ENCODE data around the gene DTX1.

DTX1 gene
- total RNA-seq: 0.95 to 2.7 (median 1.8) reads per million in 9 experiments

DNA sequence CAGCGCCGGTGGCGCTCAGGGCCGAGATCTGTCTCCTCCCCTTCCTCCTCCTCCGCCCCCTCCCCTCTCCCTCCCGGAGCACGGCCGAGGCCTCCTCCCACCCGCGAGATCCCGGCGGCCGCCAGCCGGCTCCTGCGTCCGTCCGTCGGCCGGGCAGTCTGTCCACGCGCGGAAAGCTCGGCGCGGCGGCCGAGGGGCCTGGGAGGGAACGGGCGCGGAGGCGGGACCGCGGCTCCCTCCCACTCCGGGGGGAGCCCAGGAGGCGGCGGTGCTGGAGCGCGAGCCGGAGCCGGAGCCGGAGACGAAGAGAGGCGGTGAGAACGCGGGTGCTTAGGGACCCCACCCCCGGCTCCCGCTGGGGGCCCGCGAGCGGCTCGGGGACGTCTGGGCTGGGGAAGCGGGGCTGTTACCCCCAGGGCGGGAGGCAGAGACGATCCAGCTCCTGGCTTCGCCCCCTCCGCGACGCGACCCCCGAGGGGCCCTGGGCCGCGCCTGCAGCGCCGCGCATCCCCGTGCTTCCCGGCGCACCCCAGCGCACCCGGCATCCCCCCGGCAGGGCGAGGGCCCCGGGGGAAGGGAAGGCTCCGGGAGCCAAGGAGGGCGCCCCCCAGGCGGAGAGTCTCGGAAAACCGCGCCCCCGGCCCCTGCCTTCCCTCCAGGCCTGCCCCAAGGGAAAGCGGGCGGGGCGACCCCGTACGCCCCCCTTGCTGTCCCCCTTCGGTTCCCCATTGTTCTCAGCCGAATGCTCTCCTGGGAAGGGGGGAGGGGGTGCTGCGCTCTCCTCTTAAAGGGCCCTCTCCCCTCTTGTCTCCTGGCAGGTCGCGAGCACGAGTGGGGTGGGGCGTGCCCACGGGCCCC, at the start of gene DTX1:
TSS of gene DTX1 (plus strand) at position 100 of the 858 bp plus-strand sequence. CDS start 1,463 bp downstream, outside the sequence.
- H3K27me3 Mint-ChIP-seq: no peaks in the 10 kb centered on the region
- peaks cover 4 to 14% of the 10 kb centered on the region in 2 donors for H3K4me1 Mint-ChIP-seq (ENCODE audit: low read depth in 2 of 2)
- peak within 1 kb of the TSS in 1 of 2 donors; percentile 83 for H3K27ac Mint-ChIP-seq
- peaks cover 3% of the 10 kb centered on the region for H3K36me3 Mint-ChIP-seq (ENCODE audit: insufficient read depth)
- H3K9me3 Mint-ChIP-seq: no peaks in the 10 kb centered on the region
- H3K4me3 Mint-ChIP-seq: peak within 1 kb of the TSS; percentile 77 to 80
- DNase-seq (peak; percentile 19 to 36 (median 20)), ATAC-seq (replicated peaks) (peak; percentile 80)

DNA sequence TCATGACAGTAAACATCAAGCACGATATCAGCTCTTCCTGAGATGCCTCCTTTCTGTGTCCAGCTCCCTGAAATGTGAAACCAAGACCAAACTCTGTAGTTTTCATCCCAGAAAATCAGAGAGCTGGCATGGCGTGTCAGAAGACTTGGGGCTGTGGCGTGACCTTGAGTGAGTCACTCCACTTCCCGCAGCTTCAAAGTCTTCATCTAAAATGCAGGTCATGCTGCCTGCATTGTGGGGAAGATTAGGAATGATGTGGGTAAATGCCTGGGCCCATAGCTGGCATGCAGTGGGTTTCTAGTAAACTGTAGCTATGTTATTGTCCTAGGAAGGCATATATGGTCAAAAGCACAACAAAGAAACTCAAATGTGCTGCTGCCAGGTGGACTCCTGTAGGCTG, 49.4 kb upstream of the DTX1 start:
- DNase-seq: no peak

DNA sequence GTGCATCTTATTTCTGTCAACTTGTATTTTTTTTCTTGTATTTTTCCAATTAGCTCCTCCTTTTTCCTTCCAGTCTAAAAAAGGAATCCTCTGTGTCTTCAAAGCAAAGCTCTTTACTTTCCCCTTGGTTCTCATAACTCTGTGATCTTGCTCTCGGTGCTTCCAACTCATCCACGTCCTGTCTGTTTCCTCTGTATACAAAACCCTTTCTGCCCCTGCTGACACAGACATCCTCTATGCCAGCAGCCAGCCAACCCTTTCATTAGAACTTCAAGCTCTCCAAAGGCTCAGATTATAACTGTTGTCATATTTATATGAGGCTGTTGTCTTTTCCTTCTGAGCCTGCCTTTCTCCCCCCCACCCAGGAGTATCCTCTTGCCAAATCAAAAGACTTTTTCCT, 45.8 kb upstream of the DTX1 start:
- peaks cover 4 to 7% of the 10 kb centered on the region in 2 donors for H3K9me3 Mint-ChIP-seq
- peaks cover 53% of the 10 kb centered on the region for H3K36me3 Mint-ChIP-seq (ENCODE audit: insufficient read depth)
- H3K4me1 Mint-ChIP-seq (ENCODE audit: low read depth in 2 of 2): no peaks in the 10 kb centered on the region
- no peak overlapping the region for H3K4me3 Mint-ChIP-seq
- no peak overlapping the region for H3K27ac Mint-ChIP-seq
- H3K27me3 Mint-ChIP-seq: peaks cover 0 to 9% of the 10 kb centered on the region in 2 donors
- DNase-seq: no peak
- ATAC-seq (replicated peaks): no peak

More for the DNA sequence above, 49.4 kb upstream of the DTX1 start:
- H3K4me3 Mint-ChIP-seq: no peak overlapping the region
- no peaks in the 10 kb centered on the region for H3K4me1 Mint-ChIP-seq (ENCODE audit: low read depth in 2 of 2)
- H3K36me3 Mint-ChIP-seq (ENCODE audit: insufficient read depth): peaks cover 87% of the 10 kb centered on the region
- no peak for ATAC-seq (replicated peaks)
- no peak overlapping the region for H3K27ac Mint-ChIP-seq
- no peaks in the 10 kb centered on the region for H3K27me3 Mint-ChIP-seq
- H3K9me3 Mint-ChIP-seq: peaks cover 4 to 7% of the 10 kb centered on the region in 2 donors

DNA sequence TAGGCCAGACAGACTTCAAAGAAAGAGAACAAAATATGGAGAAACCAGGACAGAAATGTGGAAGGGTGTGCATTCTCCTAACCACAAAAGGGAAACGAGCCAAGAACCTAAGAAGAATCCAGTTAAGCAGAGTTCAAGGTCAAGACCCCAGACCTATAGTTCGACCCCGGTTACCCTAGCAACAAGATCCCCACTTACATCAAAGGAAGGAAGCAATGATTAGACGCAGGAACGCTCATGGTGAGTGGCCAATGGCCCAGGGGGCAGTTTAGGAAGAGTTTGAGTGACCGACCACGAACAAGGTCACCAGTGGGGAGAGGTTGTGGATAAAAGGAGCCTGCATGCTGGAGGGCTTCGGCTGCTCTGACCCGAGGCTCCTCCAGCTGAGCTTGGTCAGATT, 42.0 kb upstream of the DTX1 start:
- Mint-ChIP-seq H3K9me3 (peaks cover 4 to 7% of the 10 kb centered on the region in 2 donors), H3K36me3 (ENCODE audit: insufficient read depth) (peaks cover 18% of the 10 kb centered on the region), H3K27ac (no peak overlapping the region), H3K4me3 (no peak overlapping the region), H3K27me3 (peaks cover 7 to 20% of the 10 kb centered on the region in 2 donors), H3K4me1 (ENCODE audit: low read depth in 2 of 2) (no peaks in the 10 kb centered on the region)
- DNase-seq: no peak
- ATAC-seq (replicated peaks): no peak

DNA sequence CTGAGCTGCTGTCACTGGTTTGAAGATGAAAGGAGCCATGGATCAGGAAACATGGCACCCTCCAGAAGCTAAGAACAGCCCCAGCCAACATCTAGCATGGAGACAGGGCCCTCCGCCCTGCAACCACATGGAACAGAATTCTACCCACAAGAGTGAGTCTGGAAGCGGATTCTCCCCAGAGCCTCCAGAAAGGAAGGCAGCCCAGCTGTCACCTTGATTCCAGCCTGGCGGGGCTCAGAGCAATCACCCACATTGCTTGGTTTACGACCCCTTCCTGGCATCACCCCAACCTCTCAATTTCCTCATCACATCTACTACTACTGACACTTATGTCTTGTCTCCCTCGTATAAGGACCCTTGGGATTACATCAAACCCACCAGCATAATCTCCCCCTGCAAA, 39.7 kb upstream of the DTX1 start:
- no peaks in the 10 kb centered on the region for H3K4me1 Mint-ChIP-seq (ENCODE audit: low read depth in 2 of 2)
- ATAC-seq (replicated peaks): no peak
- H3K27me3 Mint-ChIP-seq: peaks cover 7 to 20% of the 10 kb centered on the region in 2 donors
- H3K4me3 Mint-ChIP-seq: no peak overlapping the region
- no peaks in the 10 kb centered on the region for H3K9me3 Mint-ChIP-seq
- H3K27ac Mint-ChIP-seq: no peak overlapping the region
- no peak for DNase-seq
- no peaks in the 10 kb centered on the region for H3K36me3 Mint-ChIP-seq (ENCODE audit: insufficient read depth)

DNA sequence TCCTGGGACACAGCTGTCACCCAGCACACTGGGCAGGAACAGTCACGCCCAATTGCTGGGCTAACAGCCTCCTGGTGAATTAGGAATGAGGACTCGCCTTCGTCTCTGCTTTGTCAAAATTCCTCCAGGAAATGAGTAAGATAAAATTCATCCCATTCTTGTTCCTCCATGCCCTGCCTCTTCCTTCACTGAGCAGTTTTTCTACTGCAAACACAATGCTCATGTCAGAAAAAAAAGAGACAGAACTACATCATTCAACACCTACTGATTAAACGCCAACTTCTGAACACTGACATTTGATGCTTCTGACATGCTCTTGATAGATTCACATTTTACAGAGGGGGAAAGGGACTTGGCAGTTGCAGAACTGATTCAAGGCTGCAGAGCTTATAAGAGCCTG, 37.5 kb upstream of the DTX1 start:
- peaks cover 7 to 20% of the 10 kb centered on the region in 2 donors for H3K27me3 Mint-ChIP-seq
- no peak overlapping the region for H3K27ac Mint-ChIP-seq
- H3K9me3 Mint-ChIP-seq: no peaks in the 10 kb centered on the region
- DNase-seq (no peak), ATAC-seq (replicated peaks) (no peak)
- no peak overlapping the region for H3K4me3 Mint-ChIP-seq
- H3K4me1 Mint-ChIP-seq (ENCODE audit: low read depth in 2 of 2): peaks cover 0 to 5% of the 10 kb centered on the region in 2 donors
- H3K36me3 Mint-ChIP-seq (ENCODE audit: insufficient read depth): no peaks in the 10 kb centered on the region

DNA sequence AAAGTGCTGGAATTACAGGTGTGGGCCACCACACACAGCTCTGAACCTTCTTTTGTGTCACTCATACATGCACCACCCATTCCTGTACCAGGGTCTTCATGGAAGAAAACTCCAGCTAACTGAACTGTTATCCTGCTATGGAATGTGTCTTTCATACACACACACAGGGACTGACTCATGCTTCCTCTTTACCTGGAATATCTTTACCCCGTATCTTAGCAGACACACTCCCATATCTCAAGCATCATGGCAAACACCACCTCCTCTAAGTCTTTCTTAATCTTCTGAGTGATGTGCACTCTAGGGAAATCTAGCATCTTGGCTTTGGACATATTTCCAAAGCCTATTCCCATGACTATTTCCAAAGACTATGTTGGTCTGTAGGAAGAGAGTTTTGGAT, 35.0 kb upstream of the DTX1 start:
- H3K4me3 Mint-ChIP-seq: no peak overlapping the region
- DNase-seq (no peak), ATAC-seq (replicated peaks) (no peak)
- no peaks in the 10 kb centered on the region for H3K9me3 Mint-ChIP-seq
- H3K27me3 Mint-ChIP-seq: peaks cover 7 to 11% of the 10 kb centered on the region in 2 donors
- H3K27ac Mint-ChIP-seq: no peak overlapping the region
- peaks cover 0 to 5% of the 10 kb centered on the region in 2 donors for H3K4me1 Mint-ChIP-seq (ENCODE audit: low read depth in 2 of 2)
- H3K36me3 Mint-ChIP-seq (ENCODE audit: insufficient read depth): no peaks in the 10 kb centered on the region

DNA sequence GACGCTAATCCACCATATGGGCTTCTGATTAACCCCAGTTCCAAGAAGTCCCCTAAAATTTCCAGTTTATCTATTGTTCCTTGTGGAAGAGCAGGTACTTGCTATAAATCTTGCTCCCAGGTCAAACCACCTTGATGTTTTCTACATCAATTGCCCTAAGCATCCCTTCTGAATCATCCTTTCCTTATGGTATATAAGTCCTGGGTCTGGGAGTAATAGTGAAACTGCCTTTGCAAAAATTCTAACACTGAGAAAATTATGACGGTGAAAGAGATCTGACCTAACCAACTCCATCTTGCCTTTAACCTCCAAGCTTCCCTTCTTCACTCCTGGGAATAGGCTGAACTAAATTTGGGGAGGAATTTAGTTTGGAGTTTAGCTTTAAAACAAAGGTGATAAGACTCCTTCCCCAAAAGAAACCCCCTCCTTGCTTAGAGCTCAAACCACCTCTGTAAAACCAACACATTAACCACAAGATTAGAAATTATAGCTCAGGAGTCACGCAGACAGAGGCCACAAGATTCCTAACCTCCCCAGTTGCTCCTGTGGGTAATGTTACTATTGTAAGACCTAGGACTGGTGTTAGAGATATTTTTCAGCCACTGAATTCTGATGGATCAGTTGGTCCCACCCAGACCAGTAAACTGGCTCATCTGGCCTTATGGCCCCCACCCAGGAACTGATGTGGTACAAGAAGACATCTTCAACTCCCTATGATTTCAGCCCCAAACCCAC, 33.8 kb upstream of the DTX1 start:
- Mint-ChIP-seq H3K27ac (no peak overlapping the region), H3K27me3 (no peaks in the 10 kb centered on the region), H3K4me1 (ENCODE audit: low read depth in 2 of 2) (peaks cover 0 to 5% of the 10 kb centered on the region in 2 donors), H3K9me3 (no peaks in the 10 kb centered on the region), H3K4me3 (no peak overlapping the region), H3K36me3 (ENCODE audit: insufficient read depth) (peaks cover 3% of the 10 kb centered on the region)
- ATAC-seq (replicated peaks) (no peak), DNase-seq (no peak)

DNA sequence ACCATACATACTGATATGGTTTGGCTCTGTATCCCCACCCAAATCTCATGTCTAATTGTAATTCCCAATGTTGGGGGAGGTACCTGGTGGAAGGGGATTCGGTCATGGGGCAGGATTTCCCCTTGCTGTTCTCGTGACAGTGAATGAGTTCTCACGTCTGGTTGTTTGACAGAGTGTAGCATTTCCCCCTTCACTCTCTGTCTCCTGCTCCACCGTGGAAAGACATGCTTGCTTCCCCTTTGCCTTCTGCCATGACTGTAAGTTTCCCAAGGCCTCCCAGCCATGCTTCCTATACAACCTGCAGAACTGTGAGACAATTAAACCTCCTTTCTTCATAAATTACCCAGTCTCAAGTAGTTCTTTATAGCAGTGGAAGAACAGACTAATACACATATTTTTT, 28.8 kb upstream of the DTX1 start:
- H3K4me3 Mint-ChIP-seq: no peak overlapping the region
- H3K9me3 Mint-ChIP-seq: no peaks in the 10 kb centered on the region
- DNase-seq (no peak), ATAC-seq (replicated peaks) (no peak)
- peaks cover 0 to 11% of the 10 kb centered on the region in 2 donors for H3K27me3 Mint-ChIP-seq
- no peak overlapping the region for H3K27ac Mint-ChIP-seq
- H3K36me3 Mint-ChIP-seq (ENCODE audit: insufficient read depth): peaks cover 3% of the 10 kb centered on the region
- peaks cover 4 to 9% of the 10 kb centered on the region in 2 donors for H3K4me1 Mint-ChIP-seq (ENCODE audit: low read depth in 2 of 2)

DNA sequence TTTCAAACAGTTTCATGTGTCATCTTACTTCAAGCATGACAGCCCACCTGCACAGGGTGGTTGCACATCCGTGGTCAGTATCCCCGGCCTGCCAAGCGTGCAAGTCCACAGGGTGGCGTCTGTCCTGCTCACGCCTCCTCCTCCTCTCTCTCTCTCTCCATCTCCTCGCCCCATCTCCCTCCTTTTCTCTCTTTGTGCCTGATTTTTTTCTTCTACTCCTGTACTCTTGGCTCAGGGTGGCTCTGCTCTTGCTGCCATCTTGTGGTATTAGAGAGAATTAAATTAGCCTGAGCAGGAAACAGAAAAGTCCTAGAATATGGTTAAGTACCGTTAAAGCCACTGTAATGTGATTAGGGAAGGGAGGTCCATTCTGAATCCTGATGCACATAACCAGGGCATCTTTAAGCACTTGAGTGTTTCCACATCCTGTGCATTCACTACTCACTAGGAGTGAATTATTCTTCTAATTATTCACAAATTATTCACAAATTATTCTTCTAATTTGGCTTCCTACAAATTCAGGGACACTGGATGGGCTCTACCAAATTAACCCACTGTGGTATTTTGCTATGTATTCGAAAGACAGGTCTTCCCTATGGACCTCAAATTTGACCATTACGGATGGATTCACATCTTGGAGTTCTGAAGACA, 25.5 kb upstream of the DTX1 start:
- Mint-ChIP-seq H3K36me3 (ENCODE audit: insufficient read depth) (peaks cover 3% of the 10 kb centered on the region), H3K4me1 (ENCODE audit: low read depth in 2 of 2) (peaks cover 4 to 5% of the 10 kb centered on the region in 2 donors), H3K9me3 (no peaks in the 10 kb centered on the region), H3K27ac (no peak overlapping the region), H3K4me3 (no peak overlapping the region), H3K27me3 (peaks cover 6 to 25% of the 10 kb centered on the region in 2 donors)
- DNase-seq (peak in 1 of 3 experiments; percentile 3), ATAC-seq (replicated peaks) (peak; percentile 40)

DNA sequence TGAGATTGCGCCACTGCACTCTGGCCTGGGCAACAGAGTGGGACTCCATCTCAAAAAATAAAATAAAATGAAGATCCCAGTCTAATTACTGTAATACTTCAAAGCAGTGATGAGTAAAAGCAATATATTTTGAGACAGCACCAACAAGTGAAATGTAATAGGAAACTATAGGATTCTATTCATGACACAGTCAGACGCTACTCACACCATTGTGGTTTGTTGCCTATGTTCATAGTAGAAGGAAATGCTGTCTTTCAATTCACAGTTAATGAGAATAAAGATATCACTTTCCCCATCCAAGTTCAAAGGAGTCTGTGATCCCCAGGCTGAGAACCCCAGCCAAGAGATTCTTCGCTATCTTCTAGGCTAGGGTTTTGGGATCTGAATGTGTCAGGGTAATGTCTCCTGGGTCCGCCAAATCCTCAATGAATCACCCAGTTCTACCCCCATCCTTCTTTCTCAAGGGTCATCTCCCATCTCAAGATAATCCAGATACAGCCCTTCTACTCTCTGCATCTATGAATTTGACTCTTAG, 16.6 kb upstream of the DTX1 start:
- Mint-ChIP-seq H3K27me3 (peaks cover 12 to 40% of the 10 kb centered on the region in 2 donors), H3K36me3 (ENCODE audit: insufficient read depth) (peaks cover 3% of the 10 kb centered on the region), H3K27ac (no peak overlapping the region), H3K4me1 (ENCODE audit: low read depth in 2 of 2) (no peaks in the 10 kb centered on the region), H3K9me3 (no peaks in the 10 kb centered on the region), H3K4me3 (no peak overlapping the region)
- DNase-seq (no peak), ATAC-seq (replicated peaks) (no peak)

DNA sequence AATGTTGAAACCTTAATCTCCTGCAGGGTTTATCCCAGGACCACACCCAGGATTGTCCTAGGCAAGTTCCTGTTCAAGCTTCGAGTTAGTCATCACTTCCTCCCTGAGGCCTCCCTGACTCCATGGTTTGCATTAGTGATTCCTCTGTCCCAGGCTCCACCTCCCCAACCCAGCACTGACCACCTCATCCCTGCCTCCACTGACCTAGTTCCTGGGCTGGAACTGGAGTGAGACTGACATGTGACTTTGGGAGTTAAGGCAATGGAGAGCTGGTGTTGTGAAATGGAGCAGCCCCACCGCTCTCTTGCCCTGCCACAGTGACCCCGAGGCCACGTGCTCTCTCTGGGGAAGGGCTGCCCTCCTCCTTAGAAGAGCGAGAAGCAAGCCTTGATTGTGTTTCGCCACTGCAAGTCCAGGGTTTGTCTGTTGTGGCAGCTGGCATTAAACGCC, 15.8 kb upstream of the DTX1 start:
- no peak for DNase-seq
- peaks cover 12 to 40% of the 10 kb centered on the region in 2 donors for H3K27me3 Mint-ChIP-seq
- H3K36me3 Mint-ChIP-seq (ENCODE audit: insufficient read depth): peaks cover 3% of the 10 kb centered on the region
- H3K4me3 Mint-ChIP-seq: no peak overlapping the region
- no peak overlapping the region for H3K27ac Mint-ChIP-seq
- no peak for ATAC-seq (replicated peaks)
- H3K9me3 Mint-ChIP-seq: no peaks in the 10 kb centered on the region
- H3K4me1 Mint-ChIP-seq (ENCODE audit: low read depth in 2 of 2): no peaks in the 10 kb centered on the region

DNA sequence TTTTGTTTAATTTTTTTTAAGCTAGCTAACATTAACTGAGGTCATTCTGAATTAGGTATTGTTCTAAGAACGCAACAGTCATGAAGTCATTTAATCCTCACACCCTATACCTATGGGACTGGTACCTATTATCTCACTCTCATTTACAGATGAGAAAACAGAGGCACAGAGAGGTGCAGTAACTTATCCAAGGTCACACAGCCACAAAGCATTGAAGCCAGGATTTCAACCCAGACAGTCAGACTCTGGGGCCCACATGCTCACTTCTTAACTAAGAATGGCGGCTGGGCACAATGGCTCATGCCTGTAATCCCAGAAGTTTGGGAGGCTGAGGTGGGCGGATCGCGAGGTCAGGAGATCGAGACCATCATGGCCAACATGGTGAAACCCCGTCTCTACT, 15.0 kb upstream of the DTX1 start:
- H3K27me3 Mint-ChIP-seq: peaks cover 12 to 40% of the 10 kb centered on the region in 2 donors
- no peak for ATAC-seq (replicated peaks)
- H3K4me3 Mint-ChIP-seq: no peak overlapping the region
- peaks cover 3% of the 10 kb centered on the region for H3K36me3 Mint-ChIP-seq (ENCODE audit: insufficient read depth)
- DNase-seq: no peak
- H3K27ac Mint-ChIP-seq: no peak overlapping the region
- H3K4me1 Mint-ChIP-seq (ENCODE audit: low read depth in 2 of 2): no peaks in the 10 kb centered on the region
- H3K9me3 Mint-ChIP-seq: no peaks in the 10 kb centered on the region

All from effector memory CD8-positive, alpha-beta T cell (primary cell).